Stomach (tissue), 4 donors: ENCODE data around the gene RELN.

Experiments
- CTCF ChIP-seq, 7 experiments: fragments of 450-650 bp in 4 of 7; fragments of 200-600 bp in 3 of 7; sonication (generic) in 3 of 7; IDR thresholded peaks; one replicate each; pipeline ENCODE4 v1.5.1; 2016 to 2019; ENCODE audit warnings: antibody characterized with exemption in 7 of 7, control low read depth in 2 of 7, mild to moderate bottlenecking in 1 of 7
- POLR2A ChIP-seq, 4 donors: fragments of 450-650 bp; IDR thresholded peaks; one replicate each; pipeline ENCODE4 v1.6.1; 2016; ENCODE audit warnings: antibody characterized with exemption in 4 of 4, control low read depth in 2 of 4, mild to moderate bottlenecking in 1 of 4, moderate library complexity in 1 of 4

DNA sequence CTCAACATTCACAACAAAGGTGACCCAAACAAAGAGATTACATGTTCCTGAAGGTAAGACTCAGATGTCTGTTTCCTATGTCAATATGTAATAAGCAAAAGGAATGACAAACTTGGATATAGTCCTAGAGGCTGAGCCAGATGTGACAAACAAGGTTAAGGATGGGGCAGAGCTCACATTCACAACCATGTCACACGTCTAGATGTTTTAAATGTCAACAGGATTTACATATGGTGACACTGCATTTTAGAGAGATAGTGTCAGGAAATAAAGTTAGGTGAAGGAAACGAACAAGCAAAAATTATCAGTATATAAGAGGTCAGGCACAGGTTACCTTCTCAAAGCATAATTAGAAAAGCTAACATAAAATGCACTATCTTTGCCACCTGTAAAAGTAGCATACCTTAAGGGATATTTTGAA lies 8.4 kb downstream of the RELN start:
- no peak for TF ChIP-seq POLR2A (IDR thresholded peaks at IDR 0.05)
- no peak for TF ChIP-seq CTCF (IDR thresholded peaks at IDR 0.05)
